DND-41 (cell line): Measurements from ENCODE around the gene FGF7.

ENCODE experiments used
- ATAC-seq: fragments of 200-7000 bp; cut with Tn5 transposase; 3 replicates; pipeline ENCODE4 v1.9.1; 2021; ENCODE audit warnings: low read depth; ENCODE audit not compliant: insufficient read depth
- DNase-seq: peaks from one replicate; pipeline ENCODE4 v3.0.0-alpha.2; 2020
- H2AFZ ChIP-seq: 2 replicates; pipeline ENCODE4 v1.6.0; 2012; ENCODE audit warnings: low read depth, low read length
- H3K27ac ChIP-seq: 2 replicates; pipeline ENCODE4 v1.5.1; 2012; ENCODE audit warnings: low read length, inconsistent platforms
- H3K27me3 ChIP-seq: fragments of 200-600 bp; sonication (generic); 2 replicates; pipeline ENCODE4 v1.6.0; 2012; ENCODE audit warnings: low read length, mild to moderate bottlenecking, inconsistent platforms; ENCODE audit not compliant: insufficient read depth, poor library complexity
- H3K36me3 ChIP-seq: 2 replicates; pipeline ENCODE4 v1.5.1; 2012; ENCODE audit warnings: low read length, inconsistent platforms; ENCODE audit not compliant: insufficient read depth
- H3K4me1 ChIP-seq: 2 replicates; pipeline ENCODE4 v1.5.1; 2012; ENCODE audit warnings: mild to moderate bottlenecking, low read length; ENCODE audit not compliant: insufficient read depth
- H3K4me2 ChIP-seq: 2 replicates; pipeline ENCODE4 v1.6.0; 2012; ENCODE audit warnings: mild to moderate bottlenecking, moderate library complexity, low read length, inconsistent platforms; ENCODE audit not compliant: insufficient read depth
- H3K4me3 ChIP-seq, 2 experiments: fragments of 200-600 bp in 1 of 2; shearing (Covaris generic) in 1 of 2; 2 replicates each; pipeline ENCODE4 v1.5.1; 2012 to 2016; ENCODE audit warnings: inconsistent platforms in 2 of 2, low read length in 2 of 2, mild to moderate bottlenecking in 2 of 2, low read depth in 1 of 2, moderate library complexity in 1 of 2
- H3K79me2 ChIP-seq: 2 replicates; pipeline ENCODE4 v1.6.0; 2012; ENCODE audit warnings: low read length, inconsistent platforms; ENCODE audit not compliant: insufficient read depth
- H3K9ac ChIP-seq: 2 replicates; pipeline ENCODE4 v1.6.0; 2012; ENCODE audit warnings: low read depth, mild to moderate bottlenecking, inconsistent platforms, low read length, moderate library complexity
- H3K9me3 ChIP-seq: 2 replicates; pipeline ENCODE4 v1.5.1; 2012; ENCODE audit warnings: low read length, moderate library complexity, mild to moderate bottlenecking, inconsistent platforms; ENCODE audit not compliant: insufficient read depth, severe bottlenecking
- H4K20me1 ChIP-seq: 2 replicates; pipeline ENCODE4 v1.6.0; 2012; ENCODE audit warnings: low read length; ENCODE audit not compliant: insufficient read depth
- CTCF ChIP-seq: IDR thresholded peaks from 2 replicates; pipeline ENCODE4 v1.5.1; 2012; ENCODE audit warnings: borderline replicate concordance, low read length, moderate library complexity, mild to moderate bottlenecking; ENCODE audit not compliant: poor library complexity, severe bottlenecking; ENCODE audit errors: extremely low read depth
- EZH2 ChIP-seq: IDR thresholded peaks from 3 replicates; pipeline ENCODE4 v1.6.1; 2012; ENCODE audit warnings: borderline replicate concordance, low read depth, mild to moderate bottlenecking, moderate library complexity, low read length, inconsistent platforms; ENCODE audit not compliant: severe bottlenecking

The FGF7 gene

GRCh38 chr15:49490966-49491365, 67.9 kb downstream of the FGF7 start:
- Histone ChIP-seq H3K79me2 (no peaks in the 10 kb centered on the region), H3K27ac (no peak overlapping the region), H3K9me3 (no peaks in the 10 kb centered on the region), H3K4me1 (no peaks in the 10 kb centered on the region), H3K9ac (no peak overlapping the region), H3K36me3 (no peaks in the 10 kb centered on the region), H3K4me3 (no peak overlapping the region), H3K27me3 (no peaks in the 10 kb centered on the region), H3K4me2 (no peak overlapping the region), H4K20me1 (no peaks in the 10 kb centered on the region), H2AFZ (no peak overlapping the region)
- TF ChIP-seq CTCF (no peak), EZH2 (no peak)
- DNase-seq (no peak), ATAC-seq (no peak)

GRCh38 chr15:49492151-49492550, 69.1 kb downstream of the FGF7 start:
- H3K4me2 ChIP-seq: no peak overlapping the region
- TF ChIP-seq CTCF (no peak), EZH2 (no peak)

GRCh38 chr15:49492830-49493229, 69.8 kb downstream of the FGF7 start:
- Histone ChIP-seq H3K36me3 (no peaks in the 10 kb centered on the region), H3K4me3 (no peak overlapping the region), H3K9ac (no peak overlapping the region), H2AFZ (no peak overlapping the region), H3K27ac (no peak overlapping the region), H3K27me3 (no peaks in the 10 kb centered on the region), H4K20me1 (no peaks in the 10 kb centered on the region), H3K9me3 (no peaks in the 10 kb centered on the region), H3K4me2 (no peak overlapping the region), H3K4me1 (no peaks in the 10 kb centered on the region), H3K79me2 (no peaks in the 10 kb centered on the region)
- no peak for TF ChIP-seq CTCF
- no peak for TF ChIP-seq EZH2
- DNase-seq (no peak), ATAC-seq (no peak)

More at GRCh38 chr15:49492151-49492550, 69.1 kb downstream of the FGF7 start:
- no peaks in the 10 kb centered on the region for H3K79me2 ChIP-seq
- H4K20me1 ChIP-seq: no peaks in the 10 kb centered on the region
- no peaks in the 10 kb centered on the region for H3K27me3 ChIP-seq
- ATAC-seq (no peak), DNase-seq (no peak)
- no peak overlapping the region for H3K9ac ChIP-seq
- H3K36me3 ChIP-seq: no peaks in the 10 kb centered on the region
- H3K9me3 ChIP-seq: no peaks in the 10 kb centered on the region
- no peaks in the 10 kb centered on the region for H3K4me1 ChIP-seq
- H3K4me3 ChIP-seq: no peak overlapping the region
- H2AFZ ChIP-seq: no peak overlapping the region
- no peak overlapping the region for H3K27ac ChIP-seq

DNA sequence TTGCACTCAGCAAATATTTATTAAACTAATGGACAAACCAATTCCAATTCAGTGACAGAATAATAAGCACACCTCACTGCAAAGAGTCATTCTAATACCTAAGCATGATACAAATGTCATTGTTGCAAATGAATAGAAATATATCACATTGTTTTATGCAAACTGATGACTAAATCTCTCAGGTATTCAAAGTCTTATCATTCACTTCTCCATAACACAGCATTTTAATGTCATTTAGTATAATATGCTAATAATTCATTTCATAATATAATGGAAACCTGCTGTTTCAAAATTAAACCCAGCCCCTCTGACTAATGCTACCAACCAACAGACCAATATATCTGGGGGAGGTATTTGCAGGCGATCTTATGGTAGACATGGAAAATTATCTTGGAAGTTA, 71.8 kb downstream of the FGF7 start:
- no peak for ATAC-seq
- H3K9ac ChIP-seq: no peak overlapping the region
- no peaks in the 10 kb centered on the region for H3K4me1 ChIP-seq
- no peak overlapping the region for H3K27ac ChIP-seq
- DNase-seq: no peak
- no peaks in the 10 kb centered on the region for H3K36me3 ChIP-seq
- no peak overlapping the region for H2AFZ ChIP-seq
- H3K79me2 ChIP-seq: no peaks in the 10 kb centered on the region
- H3K9me3 ChIP-seq: no peaks in the 10 kb centered on the region
- no peak overlapping the region for H3K4me2 ChIP-seq
- H3K27me3 ChIP-seq: no peaks in the 10 kb centered on the region
- no peak overlapping the region for H3K4me3 ChIP-seq
- TF ChIP-seq EZH2 (no peak), CTCF (no peak)
- H4K20me1 ChIP-seq: no peaks in the 10 kb centered on the region
